ENCODE data around the gene PHACTR4.
"Not testable (repeated sequence)": the region's sequence is repeated elsewhere in the genome, so short reads cannot be mapped to it uniquely, and the experiment has no call there.

PHACTR4 gene

DNA sequence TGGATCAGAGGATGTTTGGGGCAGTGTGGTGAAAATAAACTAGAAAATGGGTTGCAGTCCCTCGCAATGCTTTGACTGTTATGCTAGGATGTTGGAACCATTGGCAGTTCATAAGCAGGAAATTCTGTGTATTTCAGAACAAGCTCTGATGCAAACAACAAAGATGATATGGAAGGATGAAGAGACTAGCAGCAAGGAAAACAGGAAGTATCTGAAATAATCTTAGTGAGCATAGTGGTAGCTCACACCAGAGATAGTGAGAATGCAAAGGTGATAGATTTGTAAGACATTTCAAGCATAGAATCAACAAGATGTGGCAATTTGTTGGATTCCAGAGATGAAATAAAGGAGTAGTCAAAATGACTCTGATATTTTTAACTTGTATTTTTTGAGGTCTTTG lies 125.2 kb downstream of the PHACTR4 start:
- DNase-seq (ENCODE audit: low spot score), result no peak

DNA sequence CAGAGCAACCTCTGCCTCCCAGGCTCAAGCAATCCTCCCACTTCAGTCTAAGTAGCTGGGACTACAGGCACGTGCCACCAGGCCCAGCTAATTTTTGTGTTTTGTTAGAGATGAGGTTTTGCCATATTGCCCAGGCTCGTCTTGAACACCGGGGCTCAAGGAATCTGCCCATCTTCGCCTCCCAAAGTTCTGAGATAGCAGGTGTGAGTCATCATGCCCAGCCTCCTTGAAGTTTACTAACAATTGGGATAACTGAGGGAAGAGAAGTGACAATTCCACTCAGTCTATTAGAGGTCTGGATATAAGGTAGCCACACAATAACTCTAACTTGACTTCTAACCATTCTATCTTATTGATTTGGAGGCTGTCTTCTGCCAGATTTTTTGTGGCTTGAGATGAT lies 130.0 kb downstream of the PHACTR4 start:
- no peak for DNase-seq (ENCODE audit: low spot score)

DNA sequence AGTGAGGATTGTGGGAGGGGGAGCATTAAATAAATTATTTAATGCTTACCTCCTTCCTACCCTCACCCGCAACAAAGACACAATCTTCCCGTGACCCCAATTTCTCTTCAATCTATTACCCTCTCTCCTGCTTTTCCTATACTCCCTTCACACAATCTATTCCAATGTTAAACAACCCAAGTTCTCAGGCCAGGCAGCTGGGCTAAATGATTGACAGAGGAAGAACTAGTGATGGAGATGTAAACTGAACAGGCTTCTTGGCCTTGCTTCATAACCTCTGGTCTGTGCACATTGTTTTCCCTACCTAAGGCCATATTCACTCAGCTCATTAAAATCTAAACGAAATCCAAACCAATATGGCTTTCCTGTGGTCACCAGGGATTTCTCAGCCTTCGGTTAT lies 132.4 kb downstream of the PHACTR4 start:
- DNase-seq (ENCODE audit: low spot score), result no peak

DNA sequence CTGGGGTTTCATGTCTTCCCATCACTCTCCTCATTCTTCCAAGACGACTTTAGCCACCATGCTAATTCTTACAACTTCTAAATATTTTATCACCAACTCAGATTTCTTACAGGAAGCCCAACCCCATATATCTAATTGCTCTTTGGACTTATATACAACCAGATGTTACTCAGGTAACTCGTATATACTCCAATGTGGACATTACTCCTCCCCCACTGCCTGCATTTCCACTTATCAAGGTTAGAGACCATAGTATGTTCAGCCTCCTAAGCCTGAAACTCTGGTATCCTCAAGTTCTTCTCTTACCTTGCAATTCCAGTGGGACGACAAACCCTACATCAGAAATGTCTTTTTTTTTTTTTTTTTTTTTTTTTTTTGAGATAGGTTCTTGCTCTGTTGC lies 133.6 kb downstream of the PHACTR4 start:
- no peak for DNase-seq (ENCODE audit: low spot score)

DNA sequence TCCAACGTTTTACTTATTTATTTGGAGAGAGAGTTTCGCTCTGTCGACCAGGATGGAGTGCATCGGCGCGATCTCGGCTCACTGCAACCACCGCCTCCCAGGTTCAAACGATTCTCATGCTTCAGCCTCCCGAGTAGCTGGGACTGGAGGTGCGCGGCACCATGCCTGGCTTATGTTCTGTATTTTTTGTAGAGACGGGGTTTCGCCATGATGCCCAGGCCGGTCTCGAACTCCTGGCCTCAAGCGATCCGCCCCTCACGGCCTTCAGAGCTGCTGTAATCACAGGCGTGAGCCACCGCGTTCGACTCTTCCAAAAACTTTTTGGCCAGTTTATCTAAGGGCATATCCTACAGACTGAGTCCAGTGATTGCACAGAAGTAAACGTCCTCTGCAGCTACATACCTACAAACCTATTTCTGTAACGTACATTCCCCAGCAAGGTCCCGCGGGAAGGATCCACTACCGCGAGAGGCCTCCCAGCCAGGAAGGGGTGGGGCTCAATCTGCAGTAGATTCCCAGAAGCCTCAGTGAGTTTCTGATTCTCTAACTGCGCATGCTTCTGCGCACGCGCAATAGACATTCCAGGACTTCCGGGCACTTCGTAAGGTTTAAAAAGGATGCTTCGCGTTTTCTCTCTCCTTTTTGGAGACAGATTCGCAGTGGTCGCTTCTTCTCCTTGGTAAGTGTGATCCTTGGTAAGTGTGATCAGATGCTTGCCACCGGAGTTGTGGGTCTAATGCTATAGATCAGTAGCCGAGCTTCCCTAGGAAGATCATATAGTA lies 136.1 kb downstream of the PHACTR4 start, which contains the start of gene RCC1:
TSS of gene RCC1 (plus strand) at position 638 of the 782 bp plus-strand sequence. CDS start 23,824 bp downstream, outside the sequence.
- DNase-seq (ENCODE audit: low spot score), result peak; percentile 99

DNA sequence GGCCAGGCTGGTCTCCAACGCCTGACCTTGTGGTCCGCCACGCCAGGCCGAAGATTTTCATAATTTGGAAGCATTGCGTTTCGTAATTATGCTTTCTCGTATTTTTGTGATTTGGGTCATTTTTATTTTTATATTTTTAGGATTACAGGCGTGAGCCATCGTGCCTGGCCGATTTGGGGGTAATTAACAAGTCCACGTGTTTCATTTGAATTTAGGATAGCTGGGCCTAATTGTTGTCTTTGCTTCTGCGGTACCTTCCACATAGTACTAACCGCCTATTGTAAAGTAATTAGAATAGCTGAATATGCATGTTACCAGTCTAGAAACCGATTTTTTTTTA lies 137.3 kb downstream of the PHACTR4 start:
- DNase-seq (ENCODE audit: low spot score), result no peak

DNA sequence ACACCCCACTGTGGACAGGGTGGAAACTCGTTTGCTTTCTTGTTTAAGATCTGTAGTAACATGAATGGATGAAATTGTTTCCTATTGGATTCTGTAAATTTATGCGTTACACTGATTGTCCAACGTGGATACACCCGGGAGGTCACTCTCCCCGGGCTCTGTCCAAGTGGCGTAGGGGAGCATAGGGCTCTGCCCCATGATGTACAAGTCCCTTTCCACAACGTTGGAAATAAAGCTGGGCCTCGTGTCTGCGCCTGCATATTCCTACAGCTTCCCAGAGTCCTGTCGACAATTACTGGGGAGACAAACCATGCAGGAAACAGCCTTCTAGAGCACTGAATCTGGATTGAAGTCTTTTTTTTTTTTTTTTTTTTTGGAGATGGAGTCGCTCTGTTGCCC lies 137.7 kb downstream of the PHACTR4 start:
- no peak for DNase-seq (ENCODE audit: low spot score)

DNA sequence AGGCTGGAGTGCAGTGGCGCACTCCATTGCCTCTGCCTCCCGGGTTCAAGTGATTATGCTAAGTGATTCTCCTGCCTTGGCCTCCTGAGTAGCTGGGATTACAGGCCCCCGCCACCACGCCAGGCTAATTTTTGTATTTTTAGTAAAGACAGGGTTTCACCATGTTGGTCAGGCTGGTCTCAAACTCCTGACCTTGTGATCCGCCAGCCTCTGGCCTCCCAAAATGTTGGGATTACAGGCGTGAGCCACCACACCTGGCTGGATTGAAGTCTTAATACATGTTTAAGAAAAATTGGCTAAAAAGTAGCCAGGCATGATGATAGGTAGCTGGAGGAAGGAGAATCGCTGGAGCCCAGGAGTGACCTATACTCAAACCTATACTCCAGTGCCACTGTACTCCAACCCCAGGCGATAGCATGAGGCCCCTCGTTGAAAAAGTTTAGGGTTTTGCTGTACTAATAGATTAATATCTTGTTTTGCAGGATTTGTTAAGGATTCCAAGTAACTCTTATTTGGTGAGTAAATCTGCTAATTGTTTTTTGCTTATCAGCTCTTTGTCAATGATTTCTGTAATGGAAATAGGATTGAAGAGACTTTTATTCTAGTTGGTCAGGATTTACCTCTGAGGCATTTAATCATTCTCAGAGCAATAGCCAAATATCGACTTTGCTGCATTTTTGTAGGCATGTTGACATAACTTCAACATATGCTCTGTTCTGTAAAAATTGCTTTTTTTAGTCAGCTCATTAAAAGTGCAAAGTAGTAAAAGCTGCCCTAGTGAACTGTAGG lies 138.3 kb downstream of the PHACTR4 start:
- DNase-seq (ENCODE audit: low spot score), result no peak

DNA sequence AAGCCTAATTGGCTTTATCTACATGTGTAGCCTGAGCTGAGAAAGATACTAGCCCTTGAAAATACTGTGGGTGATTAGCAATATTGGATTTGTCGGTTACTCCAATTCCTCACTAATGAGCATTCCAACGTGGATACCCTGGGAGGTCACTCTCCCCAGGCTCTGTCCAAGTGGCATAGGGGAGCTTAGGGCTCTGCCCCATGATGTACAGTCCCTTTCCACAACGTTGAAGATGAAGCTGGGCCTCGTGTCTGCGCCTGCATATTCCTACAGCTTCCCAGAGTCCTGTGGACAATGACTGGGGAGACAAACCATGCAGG lies 138.9 kb downstream of the PHACTR4 start:
- DNase-seq (ENCODE audit: low spot score), result no peak

DNA sequence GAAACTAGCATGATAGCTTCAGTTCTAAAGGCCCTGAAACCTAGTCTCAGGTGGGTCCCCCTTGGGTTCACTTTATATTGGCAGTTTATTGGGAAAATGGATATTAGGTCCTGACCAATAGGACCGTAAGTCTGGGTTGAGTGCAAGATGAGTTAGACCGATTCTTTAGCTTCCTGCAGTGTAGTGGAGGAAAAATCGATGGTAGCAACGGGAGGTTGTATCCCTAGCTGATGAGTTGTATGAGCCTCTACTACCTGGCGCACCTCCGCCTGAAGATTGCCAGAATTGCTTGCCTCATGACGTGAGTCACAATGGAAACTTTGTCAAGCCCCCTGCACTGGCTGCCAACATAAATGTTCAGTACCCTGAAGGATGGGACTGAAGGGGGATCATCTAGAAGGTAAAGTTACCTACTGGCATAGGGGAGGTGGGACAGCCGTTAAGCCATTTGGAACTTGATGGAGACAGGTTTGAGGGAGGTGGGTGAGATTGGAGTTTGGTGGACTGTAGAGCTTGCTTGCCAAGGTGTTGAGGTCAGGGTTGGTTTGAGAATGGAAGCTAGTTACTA lies 140.2 kb downstream of the PHACTR4 start:
- no peak for DNase-seq (ENCODE audit: low spot score)

DNA sequence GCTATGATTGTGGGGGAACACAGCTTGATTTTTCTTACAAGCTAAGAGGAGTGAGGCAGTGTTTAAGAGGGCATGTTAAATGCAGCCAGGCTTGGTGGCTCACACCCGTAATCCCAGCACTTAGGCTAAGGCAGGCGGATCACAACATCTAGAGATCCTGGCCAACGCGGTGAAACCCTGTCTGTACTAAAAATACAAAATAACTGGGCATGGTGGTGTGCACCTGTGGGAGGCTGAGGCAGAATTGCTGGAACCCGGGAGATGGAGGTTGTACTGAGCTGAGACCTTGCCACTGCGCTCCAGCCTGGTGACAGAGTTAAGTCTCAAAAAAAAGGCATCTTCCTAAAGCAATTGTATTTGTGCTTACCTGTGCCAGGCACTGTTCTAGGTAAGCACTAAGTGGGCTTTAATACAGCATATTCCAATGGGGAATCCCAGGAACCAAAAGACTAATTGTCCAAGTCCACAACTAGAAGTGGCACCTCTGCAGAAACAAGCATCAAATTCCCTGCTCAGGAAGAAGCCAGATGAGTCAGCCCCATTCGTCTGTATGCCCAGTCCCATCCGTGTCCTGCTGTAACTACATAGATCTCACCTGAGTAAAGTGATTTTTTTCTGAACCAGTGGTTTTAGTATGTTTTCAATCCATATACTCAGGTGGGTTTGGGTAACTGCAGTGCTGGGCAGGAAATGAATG lies 140.9 kb downstream of the PHACTR4 start:
- DNase-seq (ENCODE audit: low spot score), result no peak

DNA sequence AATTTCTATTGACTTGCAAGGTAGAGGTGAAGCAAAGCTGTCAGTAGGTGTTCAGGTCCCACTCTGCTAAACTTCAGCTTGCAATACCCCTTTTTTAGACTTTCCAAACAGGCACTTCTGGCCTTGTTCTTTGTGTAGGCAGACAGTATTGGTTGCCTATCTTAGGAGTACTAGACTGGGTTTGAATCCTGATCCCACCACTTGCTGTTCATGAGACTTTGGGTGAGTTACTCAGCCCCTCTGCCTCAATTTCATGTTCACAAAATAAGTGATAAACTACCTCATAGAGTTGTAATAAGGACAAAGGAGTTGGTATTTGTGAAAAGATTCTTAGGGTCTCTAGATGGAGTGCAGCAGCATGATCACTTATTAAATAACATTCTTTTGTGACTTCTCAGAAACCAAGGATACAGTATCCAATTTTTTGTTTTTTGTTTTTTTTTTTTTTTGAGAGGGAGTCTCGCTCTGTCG lies 141.5 kb downstream of the PHACTR4 start:
- no peak for DNase-seq (ENCODE audit: low spot score)

DNA sequence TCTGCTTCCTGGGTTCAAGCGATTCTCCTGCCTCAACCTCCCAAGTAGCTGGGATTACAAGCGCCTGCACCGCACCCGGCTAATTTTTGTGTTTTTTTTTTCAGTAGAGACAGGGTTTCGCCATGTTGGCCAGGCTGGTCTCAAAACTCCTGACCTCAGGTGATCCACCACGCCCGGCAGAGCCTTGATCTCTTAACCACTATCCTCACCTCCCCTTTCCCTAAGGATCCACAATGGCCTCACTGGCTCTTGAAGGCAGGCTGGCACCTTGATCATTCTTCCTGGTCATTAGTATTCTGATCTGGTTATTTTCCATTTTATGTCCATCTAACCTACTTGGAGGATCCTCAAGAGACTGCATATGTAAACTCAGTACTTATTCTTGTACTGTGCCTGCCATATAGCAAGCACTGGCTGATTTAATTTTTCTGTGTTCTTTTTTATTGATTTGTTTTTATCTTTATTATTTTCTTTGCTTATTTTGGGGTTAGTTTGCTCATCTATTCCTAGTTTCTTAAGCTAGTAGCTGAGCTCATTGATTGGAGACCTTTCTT lies 142.6 kb downstream of the PHACTR4 start:
- DNase-seq (ENCODE audit: low spot score), result no peak

DNA sequence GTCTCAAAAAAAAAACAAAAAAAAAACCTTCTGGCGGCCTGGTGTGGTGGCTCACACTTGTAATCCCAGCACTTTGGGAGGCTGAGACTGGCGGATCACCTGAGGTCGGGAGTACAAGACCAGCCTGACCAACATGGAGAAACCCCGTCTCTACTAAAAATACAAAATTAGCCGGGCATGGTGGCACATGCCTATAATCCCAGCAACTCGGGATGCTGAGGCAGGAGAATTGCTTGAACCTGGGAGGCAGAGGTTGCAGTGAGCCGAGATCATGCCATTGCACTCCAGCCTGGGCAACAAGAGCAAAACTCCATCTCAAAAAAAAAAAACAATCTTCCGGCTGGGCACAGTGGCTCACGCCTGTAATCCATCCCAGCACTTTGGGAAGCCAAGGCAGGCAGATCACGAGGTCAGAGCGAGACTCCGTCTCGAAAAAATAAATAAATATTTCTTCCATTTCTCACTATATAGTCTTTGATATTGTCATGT lies 144.9 kb downstream of the PHACTR4 start:
- DNase-seq (ENCODE audit: low spot score), result not testable (repeated sequence)

DNA sequence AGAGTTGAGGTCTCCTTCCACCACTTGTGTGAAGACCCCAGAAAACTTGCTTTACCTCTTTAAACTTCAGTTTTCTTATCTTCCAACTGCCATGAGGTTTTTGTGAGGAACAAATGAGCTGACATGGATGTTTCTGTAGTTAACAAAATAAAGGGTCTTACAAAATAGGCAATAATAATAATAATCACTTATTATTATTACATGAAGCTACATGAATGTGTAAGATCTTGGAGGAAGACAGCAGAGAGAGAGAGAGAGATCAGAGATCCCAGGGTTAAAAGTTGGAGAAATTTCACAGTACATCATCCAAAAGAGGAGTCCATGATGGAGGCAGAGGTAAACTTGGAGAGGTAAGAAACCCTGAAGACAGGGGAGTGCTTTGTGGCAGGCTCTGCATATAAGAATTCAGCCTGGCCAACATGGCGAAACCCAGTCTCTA lies 147.0 kb downstream of the PHACTR4 start:
- no peak for DNase-seq (ENCODE audit: low spot score)

DNA sequence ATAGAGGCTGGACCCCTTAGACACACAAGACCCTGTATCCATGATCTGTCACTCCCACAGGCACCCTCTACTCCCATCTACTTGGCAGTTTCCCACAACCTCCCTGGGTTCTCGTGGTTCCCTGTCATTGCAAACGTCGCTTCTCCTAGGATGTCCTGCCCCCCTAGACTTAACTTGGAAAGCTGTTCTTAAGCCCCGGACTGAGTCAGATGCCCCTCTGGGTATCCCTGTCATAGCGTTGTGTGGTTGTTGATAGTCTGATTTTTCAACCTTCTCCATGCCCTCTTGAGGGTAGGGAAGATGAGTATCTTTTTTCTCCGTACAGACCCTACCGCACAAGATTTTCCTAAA lies 148.1 kb downstream of the PHACTR4 start:
- peak; percentile 64 for DNase-seq (ENCODE audit: low spot score)

DNA sequence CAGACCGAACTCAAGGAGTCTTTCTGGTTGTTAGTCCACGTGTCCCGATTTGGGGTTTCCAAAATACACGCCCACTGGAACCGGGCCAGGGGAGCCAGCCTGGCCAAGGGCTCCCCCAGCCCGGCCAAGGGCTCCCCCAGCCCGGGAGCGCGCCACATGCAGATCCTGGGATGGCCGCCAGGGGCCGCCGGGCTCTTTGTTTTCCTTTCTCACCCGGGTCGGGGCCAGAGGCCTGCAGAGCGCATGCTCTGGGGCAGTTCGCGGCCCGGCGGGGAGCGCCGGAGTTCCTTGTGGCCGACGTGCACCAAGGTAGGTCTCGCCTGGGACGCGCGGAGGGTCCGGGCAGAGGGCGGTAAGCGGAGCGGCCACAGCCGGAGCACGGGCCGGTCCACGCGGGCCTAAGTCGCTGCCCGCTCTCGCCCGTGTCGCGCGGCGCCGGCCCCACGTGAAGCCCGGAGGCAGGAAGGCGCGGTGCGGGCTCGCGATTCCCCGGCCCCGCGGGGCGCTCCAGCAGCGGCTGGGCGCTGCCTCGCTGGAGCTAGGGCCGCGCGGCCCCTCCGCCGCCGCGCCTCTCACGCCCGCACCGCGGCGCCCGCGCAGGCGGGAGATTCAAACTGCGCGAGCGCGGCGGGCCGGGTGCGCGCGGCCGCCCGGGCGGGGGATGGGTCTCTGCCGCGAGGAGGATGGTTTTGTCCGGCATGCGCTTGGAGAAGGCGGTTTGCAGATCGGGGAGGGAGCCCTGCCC lies 148.6 kb downstream of the PHACTR4 start:
- peak; percentile 87 for DNase-seq (ENCODE audit: low spot score)

DNA sequence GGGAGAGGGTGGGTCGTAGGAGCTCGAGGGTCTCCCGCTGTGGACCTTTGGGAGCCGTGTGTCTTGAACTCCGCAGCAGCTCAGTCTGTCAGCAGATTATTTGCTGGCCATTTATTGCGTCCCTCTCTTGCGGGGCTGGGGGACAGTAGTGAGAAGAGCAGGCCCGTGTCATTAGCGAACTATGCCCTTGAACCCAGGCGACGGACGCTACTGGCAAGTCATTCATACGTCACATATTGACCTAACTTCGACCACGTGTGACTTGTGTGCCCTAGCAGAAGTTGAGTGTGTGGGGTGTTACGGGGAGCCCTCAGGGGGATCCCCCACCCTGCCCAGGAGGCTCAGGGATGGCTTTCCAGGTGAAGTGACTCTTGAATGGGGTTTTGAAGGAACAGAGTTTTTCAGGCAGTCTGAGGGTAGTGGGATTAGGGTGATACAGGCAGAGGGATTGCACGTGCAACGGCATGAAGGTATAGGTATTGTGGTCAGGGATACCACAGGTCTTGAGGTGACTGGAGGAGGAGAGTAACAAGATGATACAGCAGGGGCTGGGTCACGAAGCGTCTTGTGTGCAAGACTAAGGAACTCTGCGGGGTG lies 149.3 kb downstream of the PHACTR4 start:
- peak; percentile 42 for DNase-seq (ENCODE audit: low spot score)

DNA sequence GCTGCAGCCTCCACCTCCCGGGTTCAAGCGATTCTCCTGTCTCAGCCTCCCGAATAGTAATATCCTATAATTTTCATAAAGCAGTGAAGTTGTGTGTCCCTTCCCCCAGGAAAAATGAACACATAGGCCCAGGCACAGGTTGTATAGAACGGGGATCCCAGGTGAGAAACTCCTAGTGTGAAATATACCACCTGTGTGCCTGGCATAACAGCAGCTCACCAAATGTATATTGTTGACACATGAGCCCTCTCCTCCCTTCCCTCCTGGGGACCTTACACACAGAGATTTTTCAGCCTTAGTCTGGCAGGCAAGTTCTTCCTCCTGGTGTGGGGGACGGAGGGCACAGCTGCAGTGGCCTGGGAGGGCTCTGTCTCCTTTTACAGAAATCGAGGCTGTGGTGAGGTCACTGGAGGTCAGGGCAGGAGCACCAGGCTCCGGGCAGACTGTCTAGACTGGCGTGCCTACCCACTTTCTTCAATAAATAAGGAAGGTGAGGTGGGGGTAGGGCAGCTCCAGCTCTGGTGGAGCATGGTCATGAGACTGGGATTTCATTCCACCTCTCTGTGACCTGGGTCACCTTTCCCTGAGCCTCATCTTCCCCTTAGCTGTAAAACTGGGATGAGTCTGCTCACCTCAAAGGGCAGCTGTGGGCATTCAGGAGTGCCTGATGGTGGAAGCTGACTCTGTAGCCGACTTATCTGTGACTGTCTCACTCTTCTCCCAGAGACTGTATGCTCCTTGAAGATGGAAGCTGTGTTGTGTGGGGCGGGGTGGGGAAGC lies 150.6 kb downstream of the PHACTR4 start:
- no peak for DNase-seq (ENCODE audit: low spot score)

DNA sequence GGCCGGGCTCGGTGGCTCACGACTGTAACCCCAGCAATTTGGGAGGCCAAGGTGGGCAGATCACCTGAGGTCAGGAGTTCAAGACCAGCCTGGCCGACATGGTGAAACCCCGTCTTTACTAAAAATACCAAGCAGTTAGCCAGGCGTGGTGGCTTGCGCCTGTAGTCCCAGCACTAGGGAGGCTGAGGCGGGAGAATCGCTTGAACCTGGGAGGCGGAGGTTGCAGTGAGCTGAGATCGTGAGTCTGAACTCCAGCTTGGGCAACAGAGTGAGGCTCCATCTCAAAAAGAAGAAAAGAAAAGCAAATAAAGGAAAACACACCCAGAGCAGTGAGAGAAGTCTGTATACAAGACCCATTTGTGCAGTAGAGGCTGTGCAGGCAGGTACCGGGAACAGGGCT lies 151.3 kb downstream of the PHACTR4 start:
- not testable (repeated sequence) for DNase-seq (ENCODE audit: low spot score)
